Measurements from ENCODE around the gene TMEM69.
"Not testable (repeated sequence)": the region's sequence is repeated elsewhere in the genome, so short reads cannot be mapped to it uniquely, and the experiment has no call there.

TMEM69 gene, protein sequence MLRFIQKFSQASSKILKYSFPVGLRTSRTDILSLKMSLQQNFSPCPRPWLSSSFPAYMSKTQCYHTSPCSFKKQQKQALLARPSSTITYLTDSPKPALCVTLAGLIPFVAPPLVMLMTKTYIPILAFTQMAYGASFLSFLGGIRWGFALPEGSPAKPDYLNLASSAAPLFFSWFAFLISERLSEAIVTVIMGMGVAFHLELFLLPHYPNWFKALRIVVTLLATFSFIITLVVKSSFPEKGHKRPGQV

DNA sequence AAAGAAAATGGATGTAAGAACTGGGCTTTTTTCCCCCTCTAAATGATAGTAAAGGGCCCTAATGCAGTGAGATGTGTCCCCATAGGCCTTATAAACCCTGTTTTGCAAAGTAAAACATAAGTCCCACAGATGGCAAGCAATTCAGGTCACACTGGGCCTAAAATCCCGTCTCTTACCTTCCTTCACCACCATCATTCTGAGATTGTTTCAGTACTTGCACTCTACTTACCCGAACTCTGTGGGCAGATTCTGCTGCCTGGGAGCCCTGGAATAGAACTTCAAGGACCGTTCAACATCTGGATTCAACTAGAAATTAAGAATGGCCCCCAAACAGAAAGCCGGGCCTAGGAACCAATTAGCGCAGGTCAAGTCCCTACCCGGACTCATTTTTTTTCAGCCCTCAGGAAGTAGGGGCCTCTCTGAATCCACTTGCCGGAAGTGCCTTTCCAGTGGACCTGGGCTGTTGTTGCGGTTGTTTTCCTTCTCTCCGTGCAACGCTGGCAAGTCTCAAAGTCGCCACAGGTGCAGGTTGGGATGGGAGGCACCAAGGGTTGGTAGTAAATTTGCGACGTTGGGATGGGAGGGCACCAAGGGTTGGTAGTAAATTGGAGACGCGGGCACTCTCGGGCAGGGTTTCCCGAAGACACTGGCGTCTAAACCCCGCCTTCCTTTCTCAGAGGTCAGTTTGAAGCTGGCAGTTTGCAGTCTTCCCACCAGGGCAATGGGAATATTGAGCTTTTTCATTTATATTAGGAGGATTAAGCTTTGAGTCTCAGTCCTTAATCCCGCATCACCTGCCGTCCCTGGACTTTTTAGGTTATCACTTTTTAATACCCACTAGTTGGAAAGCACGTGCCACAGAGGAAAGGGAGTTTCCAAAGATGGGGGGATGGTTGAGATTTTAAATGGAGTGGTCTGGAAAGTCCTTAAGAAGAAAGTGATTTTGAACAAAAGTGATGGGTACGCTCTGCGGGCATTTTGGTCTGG is at the start of gene TMEM69:
Gene TMEM69, plus strand, starts transcription at position 428 of the 987 bp plus-strand sequence. CDS start 2,888 bp downstream, outside the sequence.
- DNase-seq: peak; percentile 90

DNA sequence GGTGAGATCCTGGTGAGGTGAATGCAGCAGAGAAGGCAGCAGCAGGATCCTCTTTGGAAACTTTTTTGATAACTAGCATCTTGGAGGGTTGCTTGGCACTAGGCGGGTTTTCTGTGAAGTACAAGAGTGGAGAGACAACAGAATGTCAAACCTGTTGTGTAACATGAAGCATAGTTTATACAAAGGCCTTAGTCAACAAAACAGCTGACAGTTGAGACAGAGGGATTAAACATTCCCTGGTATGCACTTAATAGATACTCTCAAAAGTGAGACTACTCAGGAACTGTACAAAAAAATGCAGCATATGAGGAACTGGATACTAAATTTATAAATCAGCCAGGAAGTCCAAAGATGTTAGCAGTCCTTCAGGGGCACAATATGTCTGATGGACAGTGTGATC is 47.7 kb upstream of the TMEM69 start:
- no peak for DNase-seq

DNA sequence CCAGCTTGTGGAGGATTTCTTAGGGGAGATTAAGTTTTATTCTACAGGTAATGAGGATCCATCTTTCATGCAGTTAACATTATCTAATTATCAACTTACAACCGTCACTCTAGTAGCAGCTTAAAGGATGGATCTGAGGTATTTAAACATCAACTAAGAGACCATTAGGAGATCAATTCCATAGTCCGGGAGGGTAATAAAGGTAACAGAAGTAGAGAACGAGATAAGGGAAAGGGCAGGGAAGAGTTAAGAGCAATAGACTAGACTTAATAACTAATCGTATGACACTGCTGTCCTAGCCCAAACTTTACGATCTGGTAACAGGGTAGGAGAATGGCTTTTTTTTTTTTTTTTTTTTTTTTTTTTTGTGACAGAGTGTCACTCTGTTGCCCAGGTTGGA is 44.7 kb upstream of the TMEM69 start:
- DNase-seq: no peak

DNA sequence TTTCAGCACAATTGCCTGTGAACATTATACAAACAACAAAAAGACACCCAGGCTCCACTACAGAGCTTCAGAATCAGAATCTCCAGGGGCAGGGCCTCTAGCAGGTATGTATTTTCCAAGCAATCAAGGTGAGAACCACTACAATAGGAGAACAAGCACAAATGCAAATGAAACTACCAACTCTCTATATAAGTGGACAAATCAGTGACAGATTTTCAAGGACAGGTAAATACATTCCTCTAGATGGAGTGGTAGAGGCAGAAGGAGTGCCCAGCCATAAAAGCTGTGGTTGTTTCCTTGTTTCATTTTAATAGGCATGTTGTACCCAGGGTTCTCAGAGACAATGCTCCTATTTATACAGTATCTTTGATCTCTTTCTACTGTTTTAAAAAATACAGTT is 44.0 kb upstream of the TMEM69 start:
- DNase-seq: no peak

DNA sequence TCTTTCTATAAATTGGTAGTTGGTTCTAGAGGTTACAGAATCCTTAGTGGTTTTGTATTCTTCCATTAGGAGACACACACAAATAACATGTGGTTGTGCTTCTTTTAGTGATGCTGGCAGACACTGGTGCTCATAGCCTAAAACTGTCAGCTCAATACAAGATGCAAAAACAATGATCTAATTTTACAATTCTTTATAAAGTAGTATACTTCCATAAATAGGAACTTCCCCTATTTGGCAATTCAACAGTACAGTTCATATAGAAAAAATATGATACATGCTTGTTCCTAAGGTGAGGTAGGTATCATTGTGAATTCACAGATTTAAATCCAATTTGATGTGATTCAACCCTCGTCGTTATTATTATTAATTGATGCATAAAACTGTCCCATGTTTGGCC is 43.3 kb upstream of the TMEM69 start:
- no peak for DNase-seq

DNA sequence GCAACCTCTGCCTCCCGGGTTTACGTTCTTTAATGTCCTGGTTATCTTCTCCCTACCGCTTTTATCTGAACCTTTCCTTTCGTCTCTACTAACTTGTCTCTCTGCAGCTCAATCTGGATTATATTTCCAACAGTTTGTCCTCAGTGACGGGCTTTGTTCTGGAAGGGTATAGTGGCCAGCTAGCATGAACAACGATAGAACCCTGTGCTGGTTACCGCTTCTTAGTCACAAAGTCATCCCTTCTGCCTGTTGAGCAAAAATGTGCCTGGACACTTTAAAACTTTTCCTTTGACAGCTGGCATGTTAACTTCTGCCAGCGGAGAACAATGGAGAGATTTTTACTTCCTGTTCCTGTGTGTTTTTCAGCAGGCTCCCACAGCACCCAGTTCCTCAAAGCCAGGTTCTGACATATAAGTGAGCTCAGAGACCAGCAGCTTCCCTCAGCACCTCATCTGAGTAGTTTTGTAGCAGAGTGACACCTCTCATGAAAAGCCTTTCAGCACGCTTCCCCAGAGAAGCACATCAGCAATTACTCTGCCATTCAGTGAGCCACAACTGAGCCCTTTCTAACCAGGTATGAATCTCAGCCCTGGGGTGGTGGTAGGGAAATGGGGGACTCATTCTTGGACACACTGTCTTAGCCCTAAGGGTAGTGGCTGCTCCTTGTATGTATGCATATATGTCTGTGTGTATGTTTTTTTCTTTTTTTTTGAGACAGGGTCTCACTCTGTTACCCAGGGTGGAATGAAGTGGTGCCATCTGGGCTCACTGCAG is 40.5 kb upstream of the TMEM69 start:
- peak; percentile 26 for DNase-seq

DNA sequence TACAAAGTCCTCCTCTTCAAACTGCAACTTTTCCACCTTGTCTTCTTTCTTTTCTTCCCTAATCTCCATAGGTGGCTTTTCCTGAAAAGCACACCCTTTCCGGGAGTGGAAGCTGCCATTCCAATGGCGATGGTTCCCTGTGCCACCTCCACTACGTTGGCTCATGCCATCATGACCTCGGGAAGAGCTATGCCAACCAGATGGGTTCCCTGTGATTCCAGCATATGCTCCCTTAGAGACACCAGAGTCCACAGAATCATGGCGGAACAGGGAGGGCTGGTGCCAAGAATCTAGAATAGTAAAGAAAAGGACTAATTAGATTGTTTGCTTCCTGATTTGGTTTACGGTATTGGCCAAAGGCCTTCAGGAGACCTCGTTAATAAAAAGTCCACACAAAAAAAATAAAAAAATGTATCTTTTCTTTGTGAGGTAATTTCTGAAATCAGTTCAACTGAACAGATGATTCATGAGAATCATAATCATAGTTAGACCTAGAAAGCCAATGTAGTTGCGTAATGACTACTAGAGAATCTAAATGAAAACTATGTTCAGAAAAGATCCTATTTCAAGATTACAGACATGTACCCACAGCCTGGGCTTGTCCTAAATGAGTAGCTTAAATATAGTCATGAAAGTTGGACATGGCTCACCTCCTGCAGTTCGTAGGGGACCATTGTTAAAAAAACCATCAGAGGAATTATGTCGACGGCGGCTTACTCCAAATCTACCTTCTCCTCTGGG is 33.3 kb upstream of the TMEM69 start:
- DNase-seq: no peak

DNA sequence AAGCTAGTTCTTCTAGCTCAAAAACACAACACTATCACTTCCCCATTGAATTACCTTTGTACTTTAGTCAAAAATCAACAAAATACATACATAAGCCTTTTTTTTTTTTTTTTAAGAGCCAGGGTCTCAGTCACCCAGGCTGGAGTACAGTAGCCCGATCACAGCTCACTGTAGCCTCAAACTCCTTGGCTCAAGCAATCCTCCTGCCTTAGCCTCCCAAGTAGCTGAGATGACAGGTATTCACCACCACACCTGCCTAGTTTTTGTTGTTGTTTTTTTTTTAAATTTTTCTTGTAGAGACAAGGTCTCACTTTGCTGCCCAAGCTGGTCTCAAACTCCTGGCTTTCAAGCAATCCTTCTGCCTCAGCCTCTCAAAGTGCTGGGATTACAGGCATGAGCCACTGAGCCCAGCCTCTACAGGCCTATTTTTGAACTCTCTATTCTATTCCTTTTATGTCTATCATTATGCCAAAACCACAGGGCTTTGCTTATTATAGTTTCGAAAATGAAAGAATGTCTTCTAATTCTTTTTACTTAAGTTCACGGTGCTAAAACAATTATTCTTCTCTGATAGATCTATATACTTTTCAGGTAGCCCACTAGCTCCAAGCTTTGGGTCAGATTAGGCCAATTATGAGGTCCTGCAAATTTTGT is 31.3 kb upstream of the TMEM69 start:
- DNase-seq: no peak

DNA sequence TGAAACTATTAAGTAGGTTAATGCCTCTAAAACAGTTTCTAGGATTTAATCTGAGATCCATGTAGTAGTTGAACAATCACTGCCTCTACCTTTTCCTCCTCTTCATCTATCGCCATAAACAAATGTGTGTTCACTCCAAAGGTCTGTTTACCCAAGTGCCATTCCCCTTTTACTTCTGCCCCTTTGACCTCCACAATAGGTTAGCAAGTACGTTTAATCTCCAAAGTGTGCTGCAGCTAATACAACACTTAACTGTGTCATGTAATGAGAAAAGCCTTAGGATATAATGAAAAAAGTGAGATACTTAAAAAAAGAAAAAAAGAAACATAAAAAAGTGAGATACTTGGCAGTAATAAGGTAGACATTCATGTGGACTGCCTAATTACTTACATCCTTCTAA is 29.8 kb upstream of the TMEM69 start:
- DNase-seq: no peak

DNA sequence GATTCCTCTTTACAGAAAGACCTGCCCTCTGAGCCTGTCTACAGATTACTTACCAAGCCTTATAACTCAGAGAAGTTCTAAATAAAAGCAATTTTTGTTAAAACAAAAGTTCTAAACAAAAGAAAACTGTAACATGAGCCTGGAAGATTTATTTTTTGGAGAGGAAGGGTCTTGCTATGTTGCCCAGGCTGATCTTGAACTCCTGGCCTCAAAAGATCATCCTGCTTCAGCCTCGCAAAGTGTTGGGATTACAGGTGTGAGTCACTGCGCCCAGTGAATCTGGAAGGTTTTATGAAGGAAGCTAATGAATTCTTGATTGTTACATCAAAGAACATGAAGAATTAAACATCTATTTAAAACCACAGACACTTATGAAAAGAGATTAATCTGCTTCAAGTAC is 28.8 kb upstream of the TMEM69 start:
- no peak for DNase-seq

DNA sequence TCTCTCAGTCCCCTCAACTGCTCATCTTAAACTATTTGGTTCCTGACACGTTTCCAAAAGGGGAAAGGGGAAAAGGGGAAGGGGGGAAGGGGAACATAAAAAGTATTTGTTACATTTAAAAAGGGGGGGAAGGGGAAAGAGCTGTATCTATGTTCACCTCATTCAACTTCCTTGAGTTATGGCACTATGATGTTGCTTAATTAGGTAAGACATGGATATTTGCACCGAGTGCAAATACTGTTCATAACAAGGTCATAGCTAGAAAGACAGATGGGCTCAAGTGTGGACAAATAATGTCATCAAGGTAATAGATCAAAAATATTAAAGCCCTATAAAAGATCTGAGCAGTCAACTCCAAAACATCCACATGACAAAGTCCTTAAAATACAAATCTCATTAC is 27.6 kb upstream of the TMEM69 start:
- DNase-seq: no peak

DNA sequence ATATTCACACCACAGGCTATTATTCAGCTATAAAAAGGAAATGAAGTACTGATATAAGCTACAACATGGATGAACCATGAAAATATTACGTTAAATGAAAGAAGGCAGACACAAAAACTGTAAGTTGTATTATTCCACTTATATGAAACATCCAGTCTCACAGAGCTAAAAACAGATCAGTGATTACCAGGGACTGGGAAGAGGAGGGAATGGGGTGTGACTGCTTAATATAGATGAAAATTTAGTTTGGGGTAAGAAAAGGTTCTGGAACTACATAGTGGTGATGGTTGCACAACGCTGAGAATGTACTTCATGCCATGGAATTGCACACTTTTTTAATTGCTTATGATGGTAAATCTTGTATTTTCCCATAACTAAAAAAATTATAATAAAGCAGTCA is 21.1 kb upstream of the TMEM69 start:
- DNase-seq: no peak

DNA sequence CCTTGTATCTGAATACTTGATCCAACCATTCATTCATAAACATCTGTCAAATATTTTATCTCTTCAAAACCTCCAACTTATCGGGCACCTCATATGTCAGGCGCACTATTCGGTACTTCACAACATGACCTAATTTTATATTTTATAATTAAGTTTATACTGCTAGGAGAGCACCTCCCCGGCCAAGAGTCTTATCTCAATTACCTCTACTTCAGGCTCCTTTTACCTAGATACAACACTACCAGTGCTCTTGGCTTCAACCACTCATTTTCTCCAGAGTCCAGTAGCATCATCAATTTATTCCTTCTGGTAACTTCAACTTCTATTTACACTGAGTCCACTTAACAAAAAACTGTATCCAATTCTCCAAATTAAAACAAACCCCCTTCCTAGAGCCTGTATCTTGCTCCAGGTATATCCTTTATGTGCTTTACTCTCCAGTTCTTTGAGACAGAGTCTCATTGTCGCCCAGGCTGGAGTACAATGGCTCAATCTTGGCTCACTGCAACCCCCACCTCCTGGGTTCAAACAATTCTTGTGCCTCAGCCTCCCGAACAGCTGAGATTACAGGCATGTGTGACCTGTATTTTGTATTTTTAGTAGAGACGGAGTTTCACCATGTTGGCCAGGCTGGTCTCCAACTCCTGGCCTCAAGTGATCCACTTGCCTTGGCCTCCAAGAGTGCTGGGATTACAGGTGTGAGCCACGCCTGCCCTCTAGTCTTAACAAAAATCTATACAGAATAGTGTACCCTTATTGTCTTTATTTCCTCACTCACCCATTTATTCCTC is 20.5 kb upstream of the TMEM69 start:
- DNase-seq: no peak

DNA sequence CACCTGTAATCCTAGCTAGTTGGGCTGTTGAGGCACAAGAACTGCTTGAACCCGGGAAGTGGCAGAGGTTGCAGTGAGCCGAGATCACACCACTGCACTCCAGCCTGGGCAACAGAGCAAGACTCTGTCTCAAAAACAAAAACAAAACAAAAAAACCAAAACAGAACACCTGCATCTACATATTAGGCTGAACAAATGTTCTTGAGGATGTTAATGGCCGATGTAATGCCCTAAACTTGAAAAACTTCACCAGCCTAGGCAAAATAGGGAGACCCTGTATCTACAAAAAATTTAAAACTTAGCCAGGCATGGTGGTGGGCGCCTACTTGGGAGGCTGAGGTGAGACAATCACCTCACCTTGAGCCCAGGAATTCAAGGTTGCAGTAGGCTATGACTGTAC is 19.5 kb upstream of the TMEM69 start:
- DNase-seq: no peak

DNA sequence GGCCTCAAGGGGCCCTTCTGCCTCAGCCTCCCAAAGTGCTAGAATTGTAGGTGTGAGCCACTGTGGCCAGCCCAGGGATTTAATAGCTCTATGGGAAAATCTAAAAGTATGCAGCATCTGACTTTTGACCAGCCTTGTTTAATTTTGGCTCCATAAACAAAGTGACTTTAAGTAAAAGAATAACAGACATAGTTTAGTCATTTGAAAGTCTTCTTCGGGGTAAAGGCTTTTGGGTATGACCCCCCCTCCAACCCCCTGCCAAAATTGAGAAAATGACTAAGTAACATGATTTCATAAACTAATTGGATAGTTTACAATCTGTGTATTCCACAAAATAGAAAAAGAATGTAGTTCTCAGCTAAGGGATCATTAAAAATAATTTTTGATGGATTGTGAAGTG is 18.6 kb upstream of the TMEM69 start:
- no peak for DNase-seq

DNA sequence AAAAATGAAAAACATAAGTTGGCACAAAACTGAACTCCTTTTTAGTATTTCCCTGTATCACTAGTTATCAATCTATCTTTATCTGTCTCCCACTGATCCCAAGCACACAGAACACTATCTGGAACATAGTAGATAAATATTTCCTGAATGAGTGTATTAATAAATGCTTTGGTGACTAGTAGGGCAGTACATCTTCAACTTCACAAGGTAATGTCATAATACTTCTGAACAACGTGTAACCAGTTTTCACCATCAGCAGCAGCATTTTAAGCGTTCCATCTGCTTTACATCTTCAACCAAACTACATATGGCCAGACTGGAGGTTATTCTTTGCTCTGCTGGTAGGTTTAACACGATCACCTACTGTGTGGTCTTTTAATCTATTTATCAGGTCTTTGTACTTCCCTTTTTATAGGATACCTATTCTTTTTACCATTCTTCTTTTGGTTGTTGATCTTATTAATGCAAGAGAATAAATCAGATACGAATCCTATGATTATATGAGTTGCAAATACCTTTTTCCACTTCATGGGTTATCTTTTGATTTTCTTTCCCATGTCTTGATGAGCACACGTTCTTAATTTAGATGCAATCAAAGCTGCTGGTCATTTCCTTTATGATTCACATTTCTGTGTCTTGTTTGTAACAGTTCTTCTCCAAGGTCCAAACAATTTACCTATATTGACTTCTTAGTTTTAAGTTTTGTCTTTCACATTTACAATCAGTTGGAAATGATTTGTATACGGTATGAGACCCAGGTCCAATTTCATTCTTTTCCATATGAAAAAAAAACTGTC is 17.9 kb upstream of the TMEM69 start:
- DNase-seq: no peak

DNA sequence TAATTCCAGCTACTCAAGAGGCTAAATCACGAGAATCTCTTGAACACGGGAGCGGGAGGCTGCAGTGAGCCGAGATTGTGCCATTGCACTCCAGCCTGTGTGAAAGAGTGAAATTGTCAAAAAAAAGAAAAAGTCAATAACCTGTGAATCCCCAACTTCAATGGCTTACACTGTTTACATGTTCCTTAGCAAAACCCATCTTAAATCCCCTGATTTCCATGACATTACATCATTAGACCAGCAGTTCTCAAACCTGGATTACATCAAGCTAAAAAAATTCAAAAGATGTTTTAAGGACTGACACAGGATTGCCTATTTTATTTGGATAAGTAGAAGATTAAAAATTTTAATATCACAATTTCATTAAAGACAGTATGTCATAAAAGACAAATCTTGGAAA is 14.0 kb upstream of the TMEM69 start:
- DNase-seq: no peak

DNA sequence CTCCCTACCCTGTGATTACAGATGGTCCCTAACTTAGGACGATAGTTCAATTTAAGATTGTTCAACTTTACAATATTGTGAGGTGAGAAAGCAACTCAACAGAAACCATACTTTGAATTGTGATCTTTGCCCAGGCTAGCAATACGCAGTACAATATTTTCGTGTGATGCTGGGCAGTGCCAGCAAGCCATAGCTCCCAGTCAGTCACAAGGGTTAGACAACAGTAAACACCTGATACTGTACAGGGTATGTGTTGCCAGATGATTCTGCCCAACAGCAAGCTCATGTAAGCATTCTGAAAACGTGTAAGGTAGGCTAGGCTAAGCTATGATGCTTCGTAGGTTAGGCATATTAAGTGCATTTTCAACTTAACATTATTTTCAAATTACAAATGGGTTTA is 13.5 kb upstream of the TMEM69 start:
- DNase-seq: no peak

DNA sequence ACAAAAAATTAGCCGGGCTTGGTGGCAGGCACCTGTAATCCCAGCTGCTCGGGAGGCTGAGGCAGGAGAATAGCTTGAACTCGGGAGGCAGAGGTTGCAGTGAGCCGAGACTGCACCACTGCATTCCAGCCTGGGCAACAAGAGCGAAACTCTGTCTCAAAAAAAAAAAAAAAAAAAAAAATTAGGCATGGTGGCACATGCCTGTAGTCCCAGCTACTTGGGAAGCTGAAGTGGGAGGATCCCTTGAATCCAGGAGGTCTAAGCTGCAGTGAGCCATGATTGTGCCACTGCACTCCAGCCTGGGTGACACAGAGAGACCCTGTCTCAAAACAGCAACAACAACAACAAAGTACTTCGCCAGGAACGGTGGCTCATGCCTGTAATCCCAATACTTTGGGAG is 11.4 kb upstream of the TMEM69 start:
- not testable (repeated sequence) for DNase-seq

DNA sequence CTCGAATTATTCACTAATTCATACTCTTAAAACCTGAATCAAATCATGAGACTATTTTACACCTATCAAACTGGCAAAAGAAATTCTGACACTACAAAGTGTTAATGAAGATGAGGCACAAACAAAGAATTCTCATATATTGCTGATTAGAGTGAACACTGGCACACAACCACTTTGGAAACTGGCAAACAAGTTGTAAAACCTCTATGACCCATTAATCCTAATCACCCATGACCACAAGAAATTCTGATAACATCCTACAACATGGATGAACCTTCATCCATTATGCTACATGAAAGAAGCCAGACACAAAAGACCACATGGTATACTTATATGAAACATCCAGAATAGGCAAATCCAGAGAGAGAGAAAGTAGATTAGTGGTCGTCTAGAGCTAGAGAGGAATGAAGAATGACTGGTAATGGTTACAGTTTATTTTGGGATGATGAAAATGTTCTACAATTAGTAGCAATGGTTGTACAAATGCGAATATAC is 10.2 kb upstream of the TMEM69 start:
- DNase-seq: no peak

Data from right hindlimb (tissue), 1 donor.